HG03354 (cell line): ENCODE measurements around the gene TOB1.

ENCODE experiments used
- ATAC-seq: cut with Tn5 transposase; IDR thresholded peaks from one replicate; pipeline ENCODE4 v1.9.1; 2021; ENCODE audit warnings: mild to moderate bottlenecking; ENCODE audit not compliant: unreplicated experiment, poor library complexity, severe bottlenecking

TOB1 gene, protein sequence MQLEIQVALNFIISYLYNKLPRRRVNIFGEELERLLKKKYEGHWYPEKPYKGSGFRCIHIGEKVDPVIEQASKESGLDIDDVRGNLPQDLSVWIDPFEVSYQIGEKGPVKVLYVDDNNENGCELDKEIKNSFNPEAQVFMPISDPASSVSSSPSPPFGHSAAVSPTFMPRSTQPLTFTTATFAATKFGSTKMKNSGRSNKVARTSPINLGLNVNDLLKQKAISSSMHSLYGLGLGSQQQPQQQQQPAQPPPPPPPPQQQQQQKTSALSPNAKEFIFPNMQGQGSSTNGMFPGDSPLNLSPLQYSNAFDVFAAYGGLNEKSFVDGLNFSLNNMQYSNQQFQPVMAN

GRCh38 chr17:50866261-50866949, at the start of gene TOB1:
Gene TOB1 (minus strand): TSS chr17:50866354. CDS start chr17:50864017, 2,337 bp downstream.
- peak; percentile 66 for ATAC-seq

GRCh38 chr17:50914505-50915063, 48.4 kb upstream of the TOB1 start:
- ATAC-seq = no peak

- no peak for ATAC-seq
Measured at GRCh38 chr17:50913120-50913519, 47.0 kb upstream of the TOB1 start.

DNA sequence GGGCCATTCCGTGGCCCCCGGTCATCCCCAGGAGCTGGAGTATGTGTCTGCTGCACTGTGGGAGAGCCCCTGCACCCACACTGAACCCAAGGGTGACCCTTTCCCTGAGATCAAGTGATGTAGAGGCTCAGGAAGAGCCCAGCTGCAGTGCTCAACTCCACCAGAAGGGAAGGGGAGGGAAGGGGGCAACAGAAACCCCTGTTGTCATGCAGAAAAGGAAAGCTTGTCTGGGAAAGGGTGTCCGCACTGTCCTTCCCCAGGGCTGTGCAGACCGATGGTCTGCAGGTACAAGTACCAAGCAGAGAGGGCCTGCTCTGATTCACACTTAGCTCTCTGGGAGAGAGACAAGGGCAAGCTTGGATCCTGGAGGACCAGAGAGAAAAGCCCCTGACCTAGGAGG, 45.7 kb upstream of the TOB1 start:
- no peak for ATAC-seq

DNA sequence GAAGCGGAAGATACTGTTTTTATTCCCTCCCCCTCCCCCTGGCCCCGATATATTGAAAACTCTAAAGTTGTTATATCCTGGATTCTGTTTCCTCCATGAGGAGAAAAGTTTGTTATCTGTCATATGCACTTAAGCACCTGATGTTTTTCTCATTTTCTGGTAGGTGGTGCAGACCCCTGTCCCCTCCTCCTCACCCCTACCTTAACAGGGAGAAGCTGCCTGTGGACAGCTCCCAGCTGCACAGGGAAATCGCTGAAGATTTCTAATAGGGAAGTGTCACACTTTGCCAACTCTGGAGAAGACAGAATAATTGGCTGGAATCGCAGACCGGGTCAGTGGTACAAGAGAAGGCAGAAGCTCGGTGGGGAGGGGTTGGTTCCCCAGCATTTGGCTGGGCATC, 45.3 kb upstream of the TOB1 start:
- no peak for ATAC-seq

GRCh38 chr17:50909765-50910605, 43.8 kb upstream of the TOB1 start:
- no peak for ATAC-seq

- ATAC-seq = no peak
Measured at GRCh38 chr17:50908860-50909764, 43.0 kb upstream of the TOB1 start.

DNA sequence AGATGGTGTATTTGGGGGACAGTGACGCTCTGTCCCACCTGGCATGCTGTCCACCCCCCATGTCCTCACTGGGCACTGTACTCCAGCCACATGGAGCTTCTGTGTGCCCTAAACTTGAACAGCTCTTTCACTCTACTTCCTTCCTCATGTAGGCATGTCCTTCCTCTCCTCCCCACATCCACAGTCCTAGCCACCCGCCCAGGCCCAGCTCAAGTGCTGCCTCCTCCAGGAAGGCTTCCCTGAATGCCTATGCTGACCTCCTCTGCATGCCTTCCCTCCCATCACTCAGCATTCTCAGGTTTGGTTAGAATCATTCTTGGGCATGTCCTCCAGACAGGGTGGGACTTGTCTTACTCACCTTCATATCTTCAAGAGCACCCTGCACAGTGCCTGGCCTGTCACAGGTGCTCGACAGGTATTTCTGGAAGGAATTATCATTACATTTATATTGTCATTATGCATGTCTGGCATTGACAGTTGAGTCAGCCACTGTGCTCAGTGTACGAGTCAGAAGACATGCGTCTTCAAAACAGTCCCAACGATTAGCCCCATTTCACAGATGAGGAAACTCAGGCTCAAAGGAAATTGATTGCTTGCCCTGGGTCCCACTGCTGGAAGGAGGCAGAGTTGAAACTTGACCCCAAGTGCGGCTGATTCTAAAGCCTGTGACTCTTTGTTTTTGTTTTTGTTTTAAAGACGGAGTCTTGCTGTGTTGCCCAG, 42.1 kb upstream of the TOB1 start:
- ATAC-seq = no peak

DNA sequence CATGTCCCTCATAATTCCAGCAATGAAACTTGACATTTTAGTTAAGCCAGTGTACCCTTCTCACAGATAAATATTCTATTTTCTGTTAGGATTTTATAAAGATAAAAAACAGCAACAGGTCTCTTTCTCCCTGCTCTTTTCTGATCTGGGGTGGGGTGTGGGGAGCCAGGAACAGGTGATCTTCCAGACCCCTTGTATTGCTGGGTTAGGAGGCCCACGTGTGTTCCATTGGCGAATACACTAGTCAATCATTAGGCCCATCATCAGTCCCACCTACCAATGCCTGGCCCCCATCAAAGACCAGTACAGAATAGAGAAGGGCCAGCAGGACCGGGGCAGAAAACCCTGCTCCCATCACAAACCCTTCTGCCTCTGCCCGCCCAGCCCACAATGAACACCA, 40.3 kb upstream of the TOB1 start:
- no peak for ATAC-seq

- ATAC-seq = no peak
Measured at GRCh38 chr17:50905460-50905803, 39.3 kb upstream of the TOB1 start.

DNA sequence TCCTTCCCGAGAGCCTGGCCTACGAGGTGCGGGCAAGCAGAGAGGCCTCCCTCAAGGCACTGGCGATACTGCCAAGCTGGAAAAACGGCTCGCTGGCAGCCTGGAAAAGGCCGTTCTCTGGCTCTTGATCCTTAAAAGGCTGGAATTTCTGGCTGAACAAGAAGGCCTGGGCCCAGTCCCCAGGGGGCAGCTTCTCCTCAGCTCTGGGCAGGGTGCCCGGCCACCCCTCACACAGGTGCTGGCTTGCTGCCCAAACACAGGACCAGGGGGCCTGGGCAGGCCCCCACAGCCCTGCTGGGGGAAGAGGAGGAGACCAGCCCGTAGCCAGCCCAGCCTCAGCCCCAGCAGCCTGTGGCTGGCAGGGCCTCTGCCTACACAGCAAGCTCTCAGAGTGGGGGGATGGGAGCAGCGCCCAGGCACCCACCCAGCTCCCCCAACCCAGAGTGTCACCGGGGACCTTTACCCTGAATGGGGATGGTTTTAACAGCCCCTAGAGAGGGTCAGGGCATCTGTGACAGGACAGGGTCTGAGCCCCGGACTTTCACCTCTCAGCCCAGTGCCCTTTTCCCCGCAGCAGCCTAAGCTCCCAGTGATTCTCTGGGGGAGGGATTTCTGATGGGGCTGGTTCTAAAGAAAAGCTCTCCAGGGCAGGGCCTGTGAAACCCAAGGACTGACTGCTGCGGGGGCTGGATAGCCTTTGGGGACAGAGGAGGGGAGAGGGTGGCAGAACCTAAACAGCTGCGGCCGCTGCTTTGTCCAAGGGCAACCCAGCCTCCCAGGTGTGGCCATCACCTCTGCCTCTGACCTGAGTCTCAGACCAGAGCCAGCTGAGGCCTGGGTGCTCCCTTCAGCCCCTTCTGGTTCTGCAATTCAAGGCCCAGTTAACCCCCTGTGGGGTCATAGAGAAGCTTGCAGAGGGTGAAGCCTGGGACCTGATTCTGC, 38.6 kb upstream of the TOB1 start:
- no peak for ATAC-seq

DNA sequence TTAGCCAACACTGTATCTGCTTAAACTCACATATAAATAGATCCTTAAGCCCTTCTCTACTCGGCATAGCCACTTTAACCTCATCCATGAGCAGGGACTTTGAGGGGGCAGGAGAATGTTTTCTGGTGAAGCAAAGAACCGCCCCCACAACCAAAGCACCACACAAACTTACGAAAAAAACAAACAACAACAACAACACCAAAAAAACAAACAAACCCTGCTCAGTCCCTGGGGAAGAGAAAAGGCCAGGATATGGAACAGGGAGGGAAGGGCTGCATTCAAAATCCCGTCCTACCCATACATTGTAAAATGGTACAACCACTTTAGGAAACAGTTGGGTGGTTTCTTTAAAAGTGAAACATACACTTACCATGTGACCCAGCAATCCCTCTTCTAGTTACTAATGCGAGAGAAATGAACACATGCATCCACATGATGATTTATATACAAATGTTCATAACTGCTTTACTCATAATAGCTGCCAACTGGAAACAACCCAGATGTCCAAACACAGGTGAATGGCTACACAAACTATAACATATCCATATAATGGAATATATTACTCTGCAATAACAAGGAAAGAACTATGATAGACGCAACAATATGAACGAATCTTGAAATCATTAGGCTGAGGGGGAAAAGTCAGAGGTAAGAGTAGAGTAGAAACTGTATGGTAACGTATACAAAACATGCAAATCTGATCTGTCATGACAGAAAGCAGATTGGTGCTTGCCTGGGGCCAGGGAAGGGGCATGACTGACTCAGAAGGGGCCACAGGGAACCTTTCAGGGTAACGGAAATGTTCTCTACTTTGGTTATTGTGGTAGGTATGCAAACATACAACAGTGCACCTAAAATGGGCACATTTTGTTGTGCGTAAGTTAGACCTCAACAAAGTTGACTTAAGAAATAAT, 37.7 kb upstream of the TOB1 start:
- ATAC-seq = no peak

DNA sequence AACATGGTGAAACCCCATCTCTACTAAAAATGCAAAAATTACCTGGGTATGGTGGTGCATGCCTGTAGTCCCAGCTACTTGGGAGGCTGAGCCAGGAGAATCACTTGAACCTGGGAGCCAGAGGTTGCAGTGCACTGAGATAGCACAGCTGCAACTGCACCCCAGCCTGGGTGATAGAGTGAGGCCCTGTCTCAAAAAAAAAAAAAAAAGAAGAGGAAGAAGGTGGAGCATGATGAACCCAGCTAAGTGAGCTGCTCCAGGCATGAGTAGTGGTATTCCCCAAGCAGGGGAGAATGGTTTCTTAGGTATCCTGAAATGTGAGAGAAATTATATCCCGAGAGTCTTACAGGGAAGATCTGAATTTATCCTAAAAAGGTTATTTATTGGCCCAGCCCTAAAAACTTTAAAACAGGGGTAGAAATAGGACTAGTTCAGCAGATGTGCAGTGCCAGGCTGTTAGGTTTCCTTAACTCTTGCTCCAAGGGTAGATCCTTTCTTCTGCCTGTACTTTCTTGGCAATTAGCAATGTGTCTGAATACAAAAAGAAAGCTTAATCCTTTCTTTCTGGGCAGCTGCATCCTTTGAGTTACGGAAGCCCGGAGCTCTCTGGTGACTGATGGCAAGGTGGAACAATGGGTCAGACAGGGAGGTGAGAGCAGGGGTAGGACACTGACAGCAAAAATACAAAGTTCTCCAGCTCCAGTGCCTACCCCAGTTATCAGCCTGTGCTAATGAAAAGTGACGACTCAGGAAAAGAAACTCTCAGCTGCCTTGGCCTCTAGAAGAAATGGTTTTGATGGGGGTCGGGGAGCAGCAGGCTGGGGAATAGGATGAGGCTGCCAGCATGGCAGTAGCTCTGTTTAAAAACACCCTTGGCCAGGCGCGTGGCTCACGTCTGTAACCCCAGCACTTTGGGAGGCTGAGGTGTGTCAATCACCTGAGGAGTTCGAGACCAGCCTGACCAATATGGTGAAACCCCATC, 36.5 kb upstream of the TOB1 start:
- no peak for ATAC-seq

GRCh38 chr17:50900383-50900892, 34.3 kb upstream of the TOB1 start:
- no peak for ATAC-seq

DNA sequence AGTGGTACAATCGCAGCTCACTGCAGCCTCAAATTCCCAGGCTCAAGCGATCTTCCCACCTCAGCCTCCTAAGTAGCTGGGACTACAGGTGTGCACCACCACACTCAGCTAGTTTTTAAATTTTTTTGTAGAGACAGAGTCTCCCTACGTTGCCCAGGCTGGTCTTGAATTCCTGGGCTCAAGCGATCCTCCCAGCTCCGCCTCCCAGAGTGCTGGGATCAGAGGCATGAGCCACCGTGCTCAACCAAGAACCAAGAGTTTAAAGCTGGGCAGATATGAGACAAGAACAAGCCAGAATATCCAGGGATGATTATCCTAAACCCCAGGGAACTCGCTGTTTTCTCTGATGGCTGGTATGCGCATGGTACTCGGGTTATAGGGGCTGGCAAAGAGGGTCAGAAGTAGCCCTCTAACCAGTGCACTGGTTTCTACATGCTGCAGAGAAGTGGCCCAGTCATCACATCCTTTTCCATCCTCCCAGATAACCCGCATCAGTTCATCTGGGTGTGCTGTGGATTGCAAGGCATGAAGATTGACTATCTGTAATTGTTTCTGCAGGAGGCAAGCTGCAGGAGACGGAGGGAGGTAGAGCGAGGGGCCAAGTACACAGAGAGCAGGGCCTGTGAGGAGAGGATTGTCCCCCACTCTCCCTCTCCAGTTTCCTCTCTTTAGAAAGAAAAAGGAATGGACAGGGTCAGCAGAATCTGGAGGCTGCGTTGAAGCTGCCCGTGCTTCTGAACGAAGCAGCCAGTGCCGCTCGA, 33.6 kb upstream of the TOB1 start:
- no peak for ATAC-seq
